Esophagus muscularis mucosa (tissue), 4 donors: ENCODE data around the gene MYO16.

Source experiments
- EP300 ChIP-seq: sonication (generic); formaldehyde crosslinking; IDR thresholded peaks from one replicate; pipeline ENCODE4 v1.6.1; 2017; ENCODE audit warnings: antibody characterized with exemption
- POLR2A ChIP-seq: fragments of 450-650 bp; IDR thresholded peaks from one replicate; pipeline ENCODE4 v1.6.1; 2017; ENCODE audit warnings: antibody characterized with exemption, moderate library complexity, mild to moderate bottlenecking, low read depth
- POLR2AphosphoS5 ChIP-seq, 2 donors: sonication (generic); formaldehyde crosslinking; IDR thresholded peaks; one replicate each; pipeline ENCODE4 v1.6.1; 2017; ENCODE audit warnings: antibody characterized with exemption in 2 of 2
- TF ChIP-seq, protein P1 (sequence below), 3 experiments: fragments of 200-600 bp in 2 of 3; fragments of 450-650 bp in 1 of 3; sonication (generic) in 2 of 3; IDR thresholded peaks; one replicate each; pipeline ENCODE4 v1.5.1; 2017 to 2019; ENCODE audit warnings: antibody characterized with exemption in 3 of 3, mild to moderate bottlenecking in 2 of 3, moderate library complexity in 1 of 3

DNA sequence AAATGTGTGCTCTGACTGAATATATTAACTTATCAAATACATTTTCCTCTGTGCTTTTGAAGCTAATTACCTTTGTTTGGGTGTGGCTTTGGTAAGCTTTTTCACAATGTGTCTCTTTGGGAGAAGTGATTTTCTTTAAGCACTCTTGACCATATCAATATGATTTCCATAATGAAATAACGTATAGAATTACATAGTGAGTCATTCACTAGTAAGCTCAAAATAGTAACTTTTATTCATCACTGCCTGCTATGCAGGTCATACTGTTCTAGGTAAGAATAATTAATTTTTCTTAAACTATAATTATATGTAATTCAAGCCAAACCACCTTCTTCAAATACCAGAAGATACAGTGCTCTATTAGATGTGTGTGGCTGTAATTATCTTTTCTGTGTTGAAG, 480.7 kb downstream of the MYO16 start:
- TF ChIP-seq EP300, result no peak
- no peak for TF ChIP-seq POLR2A
- TF ChIP-seq, protein P1, sequence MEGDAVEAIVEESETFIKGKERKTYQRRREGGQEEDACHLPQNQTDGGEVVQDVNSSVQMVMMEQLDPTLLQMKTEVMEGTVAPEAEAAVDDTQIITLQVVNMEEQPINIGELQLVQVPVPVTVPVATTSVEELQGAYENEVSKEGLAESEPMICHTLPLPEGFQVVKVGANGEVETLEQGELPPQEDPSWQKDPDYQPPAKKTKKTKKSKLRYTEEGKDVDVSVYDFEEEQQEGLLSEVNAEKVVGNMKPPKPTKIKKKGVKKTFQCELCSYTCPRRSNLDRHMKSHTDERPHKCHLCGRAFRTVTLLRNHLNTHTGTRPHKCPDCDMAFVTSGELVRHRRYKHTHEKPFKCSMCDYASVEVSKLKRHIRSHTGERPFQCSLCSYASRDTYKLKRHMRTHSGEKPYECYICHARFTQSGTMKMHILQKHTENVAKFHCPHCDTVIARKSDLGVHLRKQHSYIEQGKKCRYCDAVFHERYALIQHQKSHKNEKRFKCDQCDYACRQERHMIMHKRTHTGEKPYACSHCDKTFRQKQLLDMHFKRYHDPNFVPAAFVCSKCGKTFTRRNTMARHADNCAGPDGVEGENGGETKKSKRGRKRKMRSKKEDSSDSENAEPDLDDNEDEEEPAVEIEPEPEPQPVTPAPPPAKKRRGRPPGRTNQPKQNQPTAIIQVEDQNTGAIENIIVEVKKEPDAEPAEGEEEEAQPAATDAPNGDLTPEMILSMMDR (IDR thresholded peaks at IDR 0.05), result no peak
- no peak for TF ChIP-seq POLR2AphosphoS5 (IDR thresholded peaks at IDR 0.05)
